BLaER1 treated with 17β-estradiol and CSF1 and Interleukin-3, amounts not matched to agents 10 nM and 100 nM (cell line): ENCODE data around the gene PCCB.

Experiments used
- H3K27ac ChIP-seq, 11 experiments: shearing (Covaris generic); formaldehyde crosslinking; 2 replicates each; pipeline ENCODE4 v1.8.1; 2022
- H3K27me3 ChIP-seq, 11 experiments: shearing (Covaris generic); formaldehyde crosslinking; 2 replicates each; pipeline ENCODE4 v1.8.1; 2022
- H3K36me3 ChIP-seq, 11 experiments: shearing (Covaris generic); formaldehyde crosslinking; 2 replicates each; pipeline ENCODE4 v1.8.1; 2022
- H3K4me1 ChIP-seq, 10 experiments: shearing (Covaris generic); formaldehyde crosslinking; 2 replicates each; pipeline ENCODE4 v1.8.1; 2022
- H3K4me2 ChIP-seq, 11 experiments: shearing (Covaris generic); formaldehyde crosslinking; 2 replicates each; pipeline ENCODE4 v1.8.1; 2022
- H3K4me3 ChIP-seq, 10 experiments: shearing (Covaris generic); formaldehyde crosslinking; 2 replicates each; pipeline ENCODE4 v1.8.1; 2022
- H3K9ac ChIP-seq, 11 experiments: shearing (Covaris generic); formaldehyde crosslinking; 2 replicates each; pipeline ENCODE4 v1.8.1; 2022
- H3K9me3 ChIP-seq, 11 experiments: shearing (Covaris generic); formaldehyde crosslinking; replicated peaks in 1 of 11; 2 replicates each; pipeline ENCODE4 v1.8.1; 2022
- H4K20me1 ChIP-seq, 11 experiments: shearing (Covaris generic); formaldehyde crosslinking; 2 replicates each; pipeline ENCODE4 v1.8.1; 2022
- Cebpa-rat ChIP-seq, 11 experiments: shearing (Covaris generic); IDR thresholded peaks; 2 replicates each; pipeline ENCODE4 v1.8.1; 2022

PCCB gene

GRCh38 chr3:136293279-136293678 is 43.1 kb downstream of the PCCB start:
- Histone ChIP-seq H3K4me2 (no peak overlapping the region), H4K20me1 (no peaks in the 10 kb centered on the region; a peak in 1 of 22 replicates), H3K27me3 (no peaks in the 10 kb centered on the region), H3K36me3 (peaks cover 63 to 96% (median 82%) of the 10 kb centered on the region in 11 experiments), H3K4me1 (no peaks in the 10 kb centered on the region; a peak in 1 of 20 replicates), H3K9me3 (peaks cover 0 to 15% (median 6%) of the 10 kb centered on the region in 11 experiments; a peak in 5 of 22 replicates), H3K27ac (no peak overlapping the region), H3K4me3 (no peak overlapping the region), H3K9ac (no peak overlapping the region)
- TF ChIP-seq Cebpa-rat (IDR thresholded peaks at IDR 0.05): no peak

GRCh38 chr3:136294176-136294575 is 44.0 kb downstream of the PCCB start:
- H3K4me3 ChIP-seq: no peak overlapping the region
- TF ChIP-seq Cebpa-rat (IDR thresholded peaks at IDR 0.05): no peak
- H3K9me3 ChIP-seq: peaks cover 0 to 15% (median 6%) of the 10 kb centered on the region in 11 experiments; a peak in 5 of 22 replicates
- peaks cover 0 to 3% (median 0%) of the 10 kb centered on the region in 11 experiments; a peak in 2 of 22 replicates for H4K20me1 ChIP-seq
- H3K36me3 ChIP-seq: peaks cover 68 to 95% (median 83%) of the 10 kb centered on the region in 11 experiments
- H3K9ac ChIP-seq: no peak overlapping the region
- no peaks in the 10 kb centered on the region for H3K27me3 ChIP-seq
- H3K4me1 ChIP-seq: no peaks in the 10 kb centered on the region; a peak in 1 of 20 replicates
- H3K27ac ChIP-seq: no peak overlapping the region
- no peak overlapping the region for H3K4me2 ChIP-seq

GRCh38 chr3:136296960-136297359 is 46.8 kb downstream of the PCCB start:
- Histone ChIP-seq H3K36me3 (peaks cover 82 to 97% (median 90%) of the 10 kb centered on the region in 11 experiments), H3K4me1 (no peaks in the 10 kb centered on the region), H3K9me3 (peaks cover 0 to 6% (median 0%) of the 10 kb centered on the region in 11 experiments; a peak in 1 of 22 replicates), H3K9ac (no peak overlapping the region), H3K4me2 (no peak overlapping the region), H3K27ac (no peak overlapping the region), H3K27me3 (no peaks in the 10 kb centered on the region), H3K4me3 (no peak overlapping the region), H4K20me1 (peaks cover 0 to 3% (median 0%) of the 10 kb centered on the region in 11 experiments; a peak in 2 of 22 replicates)
- TF ChIP-seq Cebpa-rat (IDR thresholded peaks at IDR 0.05): no peak

- no peak for TF ChIP-seq Cebpa-rat (IDR thresholded peaks at IDR 0.05)
- H3K4me3 ChIP-seq: no peak overlapping the region
- peaks cover 0 to 3% (median 0%) of the 10 kb centered on the region in 11 experiments; a peak in 2 of 22 replicates for H4K20me1 ChIP-seq
- H3K27ac ChIP-seq: no peak overlapping the region
- H3K27me3 ChIP-seq: no peaks in the 10 kb centered on the region
- no peak overlapping the region for H3K4me2 ChIP-seq
- H3K9ac ChIP-seq: no peak overlapping the region
- peaks cover 79 to 89% (median 83%) of the 10 kb centered on the region in 11 experiments for H3K36me3 ChIP-seq
- H3K9me3 ChIP-seq: 0 out of 22 replicates have a peak, but pooled peaks cover 0 to 5% (median 0%) of the 10 kb centered on the region in 11 experiments
- H3K4me1 ChIP-seq: no peaks in the 10 kb centered on the region
These were observed 47.7 kb downstream of the PCCB start for GRCh38 chr3:136297826-136298225.

GRCh38 chr3:136300444-136300843 is 50.3 kb downstream of the PCCB start:
- Histone ChIP-seq H4K20me1 (peaks cover 0 to 3% (median 0%) of the 10 kb centered on the region in 11 experiments; a peak in 2 of 22 replicates), H3K4me2 (no peak overlapping the region)

GRCh38 chr3:136305879-136306278 is 55.7 kb downstream of the PCCB start:
- no peak for TF ChIP-seq Cebpa-rat (IDR thresholded peaks at IDR 0.05)
- peaks cover 12 to 26% (median 21%) of the 10 kb centered on the region in 11 experiments for H3K36me3 ChIP-seq
- no peaks in the 10 kb centered on the region for H3K9me3 ChIP-seq
- no peak overlapping the region for H3K27ac ChIP-seq
- no peak overlapping the region for H3K4me2 ChIP-seq
- H3K4me1 ChIP-seq: no peaks in the 10 kb centered on the region; a peak in 1 of 20 replicates
- no peak overlapping the region for H3K4me3 ChIP-seq
- H4K20me1 ChIP-seq: no peaks in the 10 kb centered on the region
- no peaks in the 10 kb centered on the region for H3K27me3 ChIP-seq
- no peak overlapping the region for H3K9ac ChIP-seq

More at GRCh38 chr3:136300444-136300843, 50.3 kb downstream of the PCCB start:
- H3K27ac ChIP-seq: no peak overlapping the region
- H3K9ac ChIP-seq: no peak overlapping the region
- peaks cover 53 to 63% (median 58%) of the 10 kb centered on the region in 11 experiments for H3K36me3 ChIP-seq
- no peak for TF ChIP-seq Cebpa-rat (IDR thresholded peaks at IDR 0.05)
- H3K27me3 ChIP-seq: no peaks in the 10 kb centered on the region
- H3K9me3 ChIP-seq: 0 out of 22 replicates have a peak, but pooled peaks cover 0 to 5% (median 0%) of the 10 kb centered on the region in 11 experiments
- H3K4me3 ChIP-seq: no peak overlapping the region
- H3K4me1 ChIP-seq: no peaks in the 10 kb centered on the region

GRCh38 chr3:136311261-136311660 is 61.1 kb downstream of the PCCB start:
- no peak for TF ChIP-seq Cebpa-rat (IDR thresholded peaks at IDR 0.05)

GRCh38 chr3:136311968-136312367 is 61.8 kb downstream of the PCCB start:
- Histone ChIP-seq H3K9ac (no peak overlapping the region), H3K27me3 (no peaks in the 10 kb centered on the region), H3K9me3 (no peaks in the 10 kb centered on the region), H4K20me1 (no peaks in the 10 kb centered on the region), H3K27ac (no peak overlapping the region), H3K36me3 (peaks cover 16 to 46% (median 33%) of the 10 kb centered on the region in 11 experiments; a peak in 20 of 22 replicates), H3K4me2 (peak overlapping the region in 3 of 11 experiments; percentile 22 to 39 (median 38); a peak in 5 of 22 replicates), H3K4me1 (peaks cover 0 to 12% (median 0%) of the 10 kb centered on the region in 10 experiments; a peak in 9 of 20 replicates), H3K4me3 (no peak overlapping the region)
- peak in 3 of 11 experiments; percentile 45 to 65 (median 53); a peak in 4 of 22 replicates for TF ChIP-seq Cebpa-rat (IDR thresholded peaks at IDR 0.05)

More at GRCh38 chr3:136311261-136311660, 61.1 kb downstream of the PCCB start:
- H3K27me3 ChIP-seq: no peaks in the 10 kb centered on the region
- H3K4me1 ChIP-seq: peaks cover 0 to 12% (median 0%) of the 10 kb centered on the region in 10 experiments; a peak in 9 of 20 replicates
- no peak overlapping the region for H3K27ac ChIP-seq
- peaks cover 10 to 39% (median 26%) of the 10 kb centered on the region in 11 experiments; a peak in 19 of 22 replicates for H3K36me3 ChIP-seq
- H3K9ac ChIP-seq: no peak overlapping the region
- no peaks in the 10 kb centered on the region for H4K20me1 ChIP-seq
- no peak overlapping the region for H3K4me3 ChIP-seq
- no peaks in the 10 kb centered on the region for H3K9me3 ChIP-seq
- H3K4me2 ChIP-seq: peak overlapping the region in 3 of 11 experiments; percentile 22 to 39 (median 38); a peak in 4 of 22 replicates

- Histone ChIP-seq H3K4me3 (no peak overlapping the region), H3K36me3 (peaks cover 83 to 96% (median 88%) of the 10 kb centered on the region in 11 experiments)
These were observed 76.2 kb downstream of the PCCB start for GRCh38 chr3:136326316-136326715.

More at GRCh38 chr3:136326316-136326715, 76.2 kb downstream of the PCCB start:
- no peaks in the 10 kb centered on the region for H3K27me3 ChIP-seq
- H3K9ac ChIP-seq: no peak overlapping the region
- H3K4me1 ChIP-seq: no peaks in the 10 kb centered on the region
- H3K4me2 ChIP-seq: no peak overlapping the region
- H3K9me3 ChIP-seq: peaks cover 30 to 53% (median 40%) of the 10 kb centered on the region in 11 experiments
- TF ChIP-seq Cebpa-rat (IDR thresholded peaks at IDR 0.05): no peak
- H3K27ac ChIP-seq: no peak overlapping the region
- no peaks in the 10 kb centered on the region; a peak in 1 of 22 replicates for H4K20me1 ChIP-seq
